Left lobe of liver (tissue), 2 donors: ENCODE measurements around the gene ANKRD49. TPM values are rescaled to one million over a fixed set of nuclear protein-coding genes. Genes with fewer than 3 reads are reported as not detected.

Experiments used
- ATAC-seq: fragments of 200-7000 bp; cut with Tn5 transposase; one replicate; pipeline ENCODE4 v1.9.1; 2020; ENCODE audit warnings: mild to moderate bottlenecking, moderate library complexity
- DNase-seq: peaks from one replicate; pipeline ENCODE4 v3.0.0-alpha.2; 2020; ENCODE audit warnings: low spot score
- total RNA-seq: library from RNA; stranded (reverse); gene quantifications from one replicate; pipeline ENCODE4 v1.2.1, GENCODE V29; 2021
- donor health status: DM: no; HTN: no; CAD: no; lungs with moderate emphysema.
- donor health status: DM: no; HTN: yes; CAD: no.

ANKRD49 gene
- 4.3 TPM for total RNA-seq

- peak; percentile 98 for DNase-seq
- peak; percentile 100 for ATAC-seq
Observed at GRCh38 chr11:94493281-94494125, at the start of gene ANKRD49, which contains the start of gene MRE11. TSS of gene ANKRD49 (plus strand) at chr11:94493984. CDS start at chr11:94496694, 2,710 bp downstream. TSS of gene MRE11 (minus strand) at chr11:94493844. CDS start at chr11:94492801, 1,043 bp downstream.

GRCh38 chr11:94445641-94446040 lies 48.1 kb upstream of the ANKRD49 start:
- DNase-seq (no peak), ATAC-seq (no peak)

GRCh38 chr11:94447149-94447548 lies 46.6 kb upstream of the ANKRD49 start:
- ATAC-seq: no peak
- no peak for DNase-seq

- ATAC-seq (no peak), DNase-seq (no peak)
Observed at GRCh38 chr11:94449029-94449428, 44.8 kb upstream of the ANKRD49 start.

GRCh38 chr11:94449437-94449836 lies 44.3 kb upstream of the ANKRD49 start:
- DNase-seq (no peak), ATAC-seq (peak; percentile 69)

GRCh38 chr11:94450048-94450447 lies 43.7 kb upstream of the ANKRD49 start:
- no peak for ATAC-seq
- DNase-seq: no peak

- no peak for ATAC-seq
- no peak for DNase-seq
Observed at GRCh38 chr11:94452988-94453387, 40.8 kb upstream of the ANKRD49 start.

GRCh38 chr11:94454301-94454700 lies 39.5 kb upstream of the ANKRD49 start:
- ATAC-seq (no peak), DNase-seq (no peak)

GRCh38 chr11:94455861-94456260 lies 37.9 kb upstream of the ANKRD49 start:
- DNase-seq (no peak), ATAC-seq (no peak)

GRCh38 chr11:94457118-94458029 lies 36.4 kb upstream of the ANKRD49 start:
- ATAC-seq: no peak
- DNase-seq: no peak

- DNase-seq: no peak
- ATAC-seq: no peak
Observed at GRCh38 chr11:94459576-94459975, 34.2 kb upstream of the ANKRD49 start.

GRCh38 chr11:94469416-94469815 lies 24.4 kb upstream of the ANKRD49 start:
- DNase-seq (no peak), ATAC-seq (no peak)

- ATAC-seq: no peak
- no peak for DNase-seq
Observed at GRCh38 chr11:94472916-94473799, 20.6 kb upstream of the ANKRD49 start.

GRCh38 chr11:94477624-94478023 lies 16.2 kb upstream of the ANKRD49 start:
- DNase-seq (no peak), ATAC-seq (no peak)

- DNase-seq (no peak), ATAC-seq (no peak)
Observed at GRCh38 chr11:94481342-94481741, 12.4 kb upstream of the ANKRD49 start.

GRCh38 chr11:94486068-94486467 lies 7.7 kb upstream of the ANKRD49 start:
- ATAC-seq (no peak), DNase-seq (no peak)

GRCh38 chr11:94494126-94494680 lies 419 bp downstream of the ANKRD49 start:
- ATAC-seq: peak; percentile 71
- no peak for DNase-seq

GRCh38 chr11:94500181-94500580 lies 6.4 kb downstream of the ANKRD49 start:
- no peak for DNase-seq
- ATAC-seq: no peak

GRCh38 chr11:94501522-94501921 lies 7.7 kb downstream of the ANKRD49 start:
- ATAC-seq: no peak
- no peak for DNase-seq

GRCh38 chr11:94504689-94505293 lies 11.0 kb downstream of the ANKRD49 start:
- no peak for DNase-seq
- ATAC-seq: peak; percentile 73
